Bladder microvascular endothelial cell (primary cell): Measurements from ENCODE around the gene GABPA. TPM values are rescaled to one million over a fixed set of nuclear protein-coding genes. Genes with fewer than 3 reads are reported as not detected.

Experiments
- total RNA-seq: library from RNA; depleted of rRNA; stranded (reverse); fragments of >200 nt; gene quantifications from 2 replicates; pipeline ENCODE4 v1.2.3, GENCODE V29; 2014

The GABPA gene
- total RNA-seq = 22.2 and 33.5 TPM in 2 replicates

DNA sequence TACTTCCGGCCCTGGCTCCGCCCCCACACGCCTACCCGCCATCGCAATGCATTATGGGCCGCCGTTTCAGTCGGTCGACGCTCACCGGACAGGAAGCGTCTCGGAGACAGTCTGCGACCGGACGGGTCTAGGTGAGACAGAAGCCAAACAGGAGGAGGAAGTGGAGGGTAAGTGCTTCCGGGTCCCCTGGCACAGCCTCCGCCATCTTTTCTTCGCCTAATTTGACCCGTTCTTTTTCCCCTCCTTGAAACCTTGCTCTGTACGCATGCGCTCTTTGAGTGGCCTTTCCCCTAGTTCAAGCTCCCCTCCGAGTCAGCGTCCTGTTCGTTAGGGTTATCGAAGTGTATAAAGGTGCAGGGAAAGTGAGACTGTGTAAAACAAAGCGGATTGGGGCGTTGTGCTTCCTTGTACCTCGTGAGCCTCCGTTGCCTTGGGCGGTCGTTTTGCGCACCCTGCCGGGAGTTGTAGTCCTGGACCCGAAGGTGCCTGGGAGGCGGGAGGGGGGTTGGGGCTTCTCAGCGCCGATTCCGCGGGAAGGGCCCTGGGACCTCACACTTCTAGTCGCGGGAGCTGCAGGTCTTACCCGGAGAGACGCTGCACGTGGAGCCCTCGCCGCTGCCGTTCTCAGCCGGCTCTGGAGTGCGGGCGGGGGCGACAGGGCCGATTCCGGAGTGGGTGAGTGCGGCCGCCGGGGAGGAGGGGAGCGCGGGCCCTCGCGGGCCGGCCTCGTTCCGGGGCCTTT, at the start of gene GABPA, which contains the start of gene ATP5PF:
TSS of gene GABPA (plus strand) at position 69 of the 742 bp plus-strand sequence. CDS start 6,627 bp downstream, outside the sequence.
TSS of gene ATP5PF (minus strand) at position 1 of the 742 bp plus-strand sequence. CDS start 5,110 bp downstream, outside the sequence.

Other genes starting within 250 kb of the GABPA start
- 28.0 and 34.5 TPM in 2 replicates for gene MRPL39, start 127.5 kb upstream of the GABPA start, total RNA-seq
- 3.9 and 6.7 TPM in 2 replicates for gene JAM2, start 95.7 kb upstream of the GABPA start, total RNA-seq
- gene ATP5PF, start 68 bp upstream of the GABPA start, total RNA-seq = 43.6 and 49.9 TPM in 2 replicates